Brain microvascular endothelial cell (primary cell): ENCODE results near the gene FBN1.

ENCODE experiments used
- DNase-seq: peaks from one replicate; pipeline ENCODE4 v3.0.0-alpha.2; 2020
- H3K27ac ChIP-seq: fragments of 250-450 bp; sonication (Bioruptor Pico); 2 replicates; pipeline ENCODE4 v1.5.1; 2020; ENCODE audit warnings: mild to moderate bottlenecking, moderate library complexity
- H3K27me3 ChIP-seq: fragments of 250-450 bp; sonication (Bioruptor Pico); replicated peaks from 2 replicates; pipeline ENCODE4 v1.5.1; 2020; ENCODE audit warnings: mild to moderate bottlenecking
- H3K36me3 ChIP-seq: fragments of 250-450 bp; sonication (Bioruptor Pico); replicated peaks from 2 replicates; pipeline ENCODE4 v1.5.1; 2020; ENCODE audit warnings: mild to moderate bottlenecking
- H3K4me3 ChIP-seq: 2 replicates; pipeline ENCODE4 v1.5.1; 2011; ENCODE audit warnings: low read depth, mild to moderate bottlenecking, control low read depth, low read length, moderate library complexity
- CTCF ChIP-seq: IDR thresholded peaks from 2 replicates; pipeline ENCODE4 v1.5.1; 2011; ENCODE audit warnings: low read depth, mild to moderate bottlenecking, moderate library complexity, low read length, control low read depth, inconsistent platforms; ENCODE audit errors: missing control alignments
- in situ Hi-C: cut with HindIII; loops from 2 replicates; pipeline ENCODE4 v1.10.0; 2017; ENCODE audit warnings: low sequenced_read_pairs, low pct_ligation_motif_present

FBN1 gene

DNA sequence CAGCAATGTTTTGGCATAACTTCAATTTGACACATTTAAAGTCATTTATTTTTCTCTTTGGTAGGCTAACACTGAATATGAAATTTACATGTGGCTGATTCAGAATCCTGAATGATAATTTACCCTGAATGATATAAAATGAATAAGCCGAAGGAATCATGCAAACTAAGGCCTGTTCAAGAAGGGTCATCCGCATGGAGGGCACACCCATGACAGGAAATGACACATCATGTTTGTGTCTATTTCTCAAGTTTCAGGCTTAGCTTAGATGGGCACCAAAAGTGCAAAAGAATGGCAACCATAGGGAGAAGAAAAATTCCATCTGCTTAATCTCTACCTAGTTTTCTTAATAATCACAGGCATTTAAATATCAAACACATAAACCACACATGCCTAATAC is 172.8 kb downstream of the FBN1 start:
- H3K36me3 ChIP-seq: peaks cover 89% of the 10 kb centered on the region
- DNase-seq: peak; percentile 53
- no peak for TF ChIP-seq CTCF
- no peak overlapping the region for H3K4me3 ChIP-seq
- in situ Hi-C loops: no loop called here
- H3K27ac ChIP-seq: peak overlapping the region; percentile 74
- H3K27me3 ChIP-seq: no peaks in the 10 kb centered on the region

DNA sequence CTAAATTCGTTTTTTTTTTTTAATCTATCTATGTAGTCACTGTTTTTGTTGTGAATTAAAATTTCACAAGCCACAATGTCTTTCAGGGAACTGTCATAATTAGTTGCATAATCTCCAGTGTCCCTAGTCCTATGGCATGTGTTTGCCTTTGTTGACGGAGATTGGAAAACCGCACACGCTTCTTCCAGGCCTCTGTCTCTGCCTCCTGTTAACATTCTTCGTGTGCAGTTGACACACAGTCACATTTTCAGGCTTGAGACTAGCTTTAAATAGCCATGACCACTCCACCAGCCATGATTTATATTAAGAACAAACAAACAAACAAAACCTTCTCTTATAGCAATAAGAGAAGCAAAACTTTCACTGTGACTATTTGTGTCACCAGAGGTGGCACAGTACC is 174.4 kb downstream of the FBN1 start:
- Histone ChIP-seq H3K4me3 (no peak overlapping the region), H3K36me3 (peaks cover 92% of the 10 kb centered on the region), H3K27me3 (no peaks in the 10 kb centered on the region), H3K27ac (no peak overlapping the region)
- no peak for TF ChIP-seq CTCF
- in situ Hi-C loops: no loop called here
- DNase-seq: no peak

DNA sequence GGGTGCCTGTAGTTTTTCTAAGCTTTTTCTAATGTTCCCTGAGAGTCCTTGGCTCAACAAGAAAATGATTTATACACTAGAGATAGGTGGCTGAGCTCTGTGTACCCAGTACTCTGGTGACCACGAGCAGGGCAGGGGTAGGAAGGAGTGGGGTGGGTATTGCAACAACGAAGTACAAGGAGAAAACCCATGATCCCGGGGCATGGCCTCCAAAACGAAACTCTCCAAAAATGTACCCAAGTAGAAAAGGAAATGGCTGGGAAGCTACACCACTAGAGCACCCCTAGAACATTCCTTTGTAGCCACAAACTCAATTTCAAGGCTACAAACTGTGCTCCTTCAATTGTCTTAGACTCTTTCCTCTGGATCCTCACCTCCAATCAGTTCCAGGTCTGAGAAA is 175.4 kb downstream of the FBN1 start:
- in situ Hi-C loops: no loop called here
- H3K27ac ChIP-seq: peak overlapping the region; percentile 6
- no peak for TF ChIP-seq CTCF
- H3K4me3 ChIP-seq: no peak overlapping the region
- DNase-seq: no peak
- H3K36me3 ChIP-seq: peaks cover 92% of the 10 kb centered on the region
- H3K27me3 ChIP-seq: no peaks in the 10 kb centered on the region

- H3K27ac ChIP-seq: peak overlapping the region; percentile 6
- TF ChIP-seq CTCF: no peak
- H3K36me3 ChIP-seq: peaks cover 96% of the 10 kb centered on the region
- no peak for DNase-seq
- H3K27me3 ChIP-seq: no peaks in the 10 kb centered on the region
- in situ Hi-C loops: no loop called here
- no peak overlapping the region for H3K4me3 ChIP-seq
Observed at GRCh38 chr15:48469681-48470080, 175.8 kb downstream of the FBN1 start.

GRCh38 chr15:48469271-48469670 is 176.2 kb downstream of the FBN1 start:
- Histone ChIP-seq H3K27me3 (no peaks in the 10 kb centered on the region), H3K36me3 (peaks cover 97% of the 10 kb centered on the region), H3K4me3 (no peak overlapping the region), H3K27ac (peak overlapping the region; percentile 6)
- in situ Hi-C loops: no loop called here
- no peak for TF ChIP-seq CTCF
- DNase-seq: no peak

- Histone ChIP-seq H3K27ac (no peak overlapping the region), H3K36me3 (peaks cover 97% of the 10 kb centered on the region)
Observed at GRCh38 chr15:48467801-48468200, 177.7 kb downstream of the FBN1 start.

More at GRCh38 chr15:48467801-48468200, 177.7 kb downstream of the FBN1 start:
- TF ChIP-seq CTCF: no peak
- Histone ChIP-seq H3K27me3 (no peaks in the 10 kb centered on the region), H3K4me3 (no peak overlapping the region)
- in situ Hi-C loops: no loop called here
- DNase-seq: no peak
